Activated naive CD4-positive, alpha-beta T cell treated with anti-CD3 and anti-CD28 coated beads, Interleukin-2, amount 10 ng/mL, durations not matched to agents 7 days and 5 days (primary cell): ENCODE results near the gene CGB3.

ENCODE experiments used
- CTCF ChIA-PET: fragments of 350-600 bp; sonication (Branson Sonifier 250); formaldehyde crosslinking; loops from one replicate; lab custom pipeline; 2021; ENCODE audit warnings: antibody characterized with exemption; lab: Charles Lee
- DNase-seq: peaks from one replicate; pipeline ENCODE4 v3.0.0-alpha.2; 2020
- H3K27ac Mint-ChIP-seq: one replicate; pipeline ENCODE4 v1.8.0; 2021; ENCODE audit warnings: mild to moderate bottlenecking, moderate library complexity, mixed read lengths
- H3K27me3 Mint-ChIP-seq: one replicate; pipeline ENCODE4 v1.8.0; 2021; ENCODE audit warnings: mild to moderate bottlenecking, mixed read lengths
- H3K36me3 Mint-ChIP-seq: one replicate; pipeline ENCODE4 v1.8.0; 2021; ENCODE audit warnings: mixed read lengths
- H3K4me1 Mint-ChIP-seq: one replicate; pipeline ENCODE4 v1.8.0; 2021; ENCODE audit warnings: mixed read lengths
- H3K4me3 Mint-ChIP-seq: one replicate; pipeline ENCODE4 v1.8.0; 2021; ENCODE audit warnings: mild to moderate bottlenecking, moderate library complexity, mixed read lengths
- H3K9me3 Mint-ChIP-seq: one replicate; pipeline ENCODE4 v1.8.0; 2021; ENCODE audit warnings: mixed read lengths

Gene CGB3

DNA sequence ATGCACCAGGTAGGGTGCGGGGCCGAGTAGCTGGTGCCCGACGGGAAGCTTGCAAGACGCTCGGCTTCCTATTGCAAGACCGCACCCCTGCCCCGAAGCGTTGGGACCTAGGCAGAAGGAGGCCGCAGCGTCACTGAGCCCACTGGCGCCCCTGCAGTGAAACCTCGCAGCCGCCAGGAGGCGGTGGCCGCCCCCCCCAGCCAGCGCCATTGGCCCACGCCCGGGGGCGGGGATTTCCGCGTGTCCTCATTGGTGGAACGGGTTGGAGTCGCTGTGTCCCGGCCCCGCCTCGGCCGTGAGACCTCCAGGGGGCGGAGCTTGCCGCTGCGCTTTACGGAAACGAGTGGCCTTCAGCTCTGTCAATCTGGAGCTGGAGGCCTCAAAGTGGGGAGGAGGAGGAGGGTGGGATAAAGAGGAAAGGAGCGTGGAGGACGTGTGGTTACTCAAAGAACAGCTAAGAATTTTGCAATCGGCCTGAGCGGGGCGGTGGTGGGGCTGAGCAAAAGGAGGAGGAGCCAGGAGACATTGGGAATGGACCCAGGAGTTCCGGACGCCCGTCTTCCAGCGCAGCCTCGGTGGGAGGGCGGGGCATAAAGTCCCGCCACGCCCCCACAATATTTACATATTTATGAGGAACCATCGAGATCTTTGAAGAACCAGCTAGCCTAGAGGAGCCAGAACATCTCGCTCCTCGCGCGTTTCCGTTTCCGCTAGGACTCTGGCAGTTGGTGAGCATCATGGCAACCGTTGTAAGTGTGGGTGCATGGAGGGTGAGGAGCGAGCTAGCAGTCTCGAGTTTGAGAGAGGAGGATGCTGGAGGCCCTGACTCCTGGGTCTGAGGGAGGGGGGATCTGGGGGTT, 30.7 kb downstream of the CGB3 start, which contains the start of the genes GYS1 and RUVBL2:
Gene GYS1 (minus strand): TSS at position 135 of the 860 bp plus-strand sequence. CDS start 197 bp downstream, outside the sequence.
Gene RUVBL2 (plus strand): TSS at position 713 of the 860 bp plus-strand sequence. CDS start 25 bp downstream, at position 738.
- peak within 1 kb of the TSS; percentile 97 for H3K27ac Mint-ChIP-seq
- peak within 1 kb of the TSS; percentile 94 for H3K4me3 Mint-ChIP-seq
- peaks cover 12% of the 10 kb centered on the region for H3K36me3 Mint-ChIP-seq
- CTCF ChIA-PET: interaction anchor here (0.5 to 2.0 kb wide), 24 partner anchors 9 to 206 kb away, joined by 3 to 14 read pairs (median 4); partner anchors contain the start of gene LIN7B
- peaks cover 49% of the 10 kb centered on the region for H3K4me1 Mint-ChIP-seq
- H3K9me3 Mint-ChIP-seq: no peaks in the 10 kb centered on the region
- H3K27me3 Mint-ChIP-seq: no peaks in the 10 kb centered on the region
- DNase-seq: peak; percentile 99

DNA sequence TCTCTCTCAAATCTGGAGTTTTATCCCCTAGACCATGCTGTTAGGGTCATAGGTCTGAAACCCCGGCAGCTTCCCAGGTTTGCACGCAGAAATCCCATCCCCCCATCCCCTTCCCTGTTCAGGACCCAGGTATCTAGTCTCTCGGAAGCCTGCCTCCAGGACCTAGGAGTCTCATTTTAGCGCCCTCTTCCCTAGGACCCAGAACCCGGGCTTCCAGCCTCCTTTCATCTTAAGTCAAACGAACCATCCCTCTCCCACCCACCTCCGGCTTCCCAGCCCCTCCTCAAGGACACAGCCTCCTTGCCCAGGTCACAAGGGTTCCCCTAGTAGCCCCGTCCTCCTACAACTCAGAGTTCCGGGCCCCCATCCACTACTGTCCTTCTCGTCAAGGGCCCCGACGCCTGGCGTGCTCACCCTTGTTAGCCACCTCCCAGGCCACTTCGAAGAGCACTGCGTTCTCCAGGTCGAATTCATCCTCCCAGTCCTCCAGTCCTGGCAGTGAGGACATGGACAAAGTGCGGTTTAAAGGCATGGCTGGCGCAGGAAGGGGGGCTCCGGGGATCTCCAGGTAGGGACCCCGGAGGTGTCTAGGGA, 31.5 kb downstream of the CGB3 start:
- peak overlapping the region; percentile 97 for H3K27ac Mint-ChIP-seq
- H3K9me3 Mint-ChIP-seq: no peaks in the 10 kb centered on the region
- peaks cover 16% of the 10 kb centered on the region for H3K36me3 Mint-ChIP-seq
- H3K27me3 Mint-ChIP-seq: no peaks in the 10 kb centered on the region
- no peak for DNase-seq
- peaks cover 44% of the 10 kb centered on the region for H3K4me1 Mint-ChIP-seq
- CTCF ChIA-PET: interaction anchor here (0.8 to 2.0 kb wide), 17 partner anchors 9 to 205 kb away, joined by 3 to 14 read pairs (median 5); partner anchors contain the start of gene LIN7B
- peak overlapping the region; percentile 94 for H3K4me3 Mint-ChIP-seq

DNA sequence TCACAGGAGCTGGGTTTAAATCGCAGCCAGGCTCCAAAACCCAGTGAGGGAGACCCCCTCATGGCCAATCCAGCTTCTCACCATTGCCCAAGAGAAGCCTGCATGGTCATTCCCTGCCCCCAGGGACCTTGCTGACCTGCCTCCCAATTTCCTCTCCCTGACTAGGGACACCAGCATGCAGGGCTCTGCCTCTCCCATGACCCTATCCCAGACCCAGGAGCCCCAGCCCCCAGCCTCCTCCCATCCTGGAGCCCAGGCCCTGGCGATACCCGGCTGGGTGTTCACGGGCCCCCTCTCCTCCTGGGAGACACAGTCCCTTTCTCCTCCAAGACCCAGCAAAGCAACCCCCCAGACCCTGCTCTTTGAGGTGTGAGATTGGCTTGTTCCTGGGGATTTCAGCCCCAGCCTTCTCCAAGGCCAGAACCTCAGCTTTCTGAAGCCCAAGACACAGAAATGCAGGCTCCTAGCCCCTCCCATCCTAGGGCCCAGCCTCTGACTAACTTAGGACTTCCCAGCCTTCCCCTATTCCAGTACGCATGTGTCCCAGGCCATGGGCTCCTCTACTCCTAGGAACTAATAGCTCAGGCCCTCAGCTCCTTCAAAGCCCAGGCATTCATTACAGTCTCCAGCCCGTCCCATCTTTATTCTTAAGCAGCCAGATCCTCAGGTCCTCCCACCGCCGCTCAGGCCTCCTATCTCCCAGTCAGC, 32.1 kb downstream of the CGB3 start:
- CTCF ChIA-PET: interaction anchor here (0.9 to 2.0 kb wide), 4 partner anchors 24 to 197 kb away, joined by 3 to 5 read pairs (median 4); no protein-coding TSS in a partner anchor
- Mint-ChIP-seq H3K9me3 (no peaks in the 10 kb centered on the region), H3K4me1 (peaks cover 43% of the 10 kb centered on the region), H3K4me3 (peak overlapping the region; percentile 94), H3K36me3 (peaks cover 19% of the 10 kb centered on the region), H3K27me3 (no peaks in the 10 kb centered on the region), H3K27ac (peak overlapping the region; percentile 97)
- no peak for DNase-seq

DNA sequence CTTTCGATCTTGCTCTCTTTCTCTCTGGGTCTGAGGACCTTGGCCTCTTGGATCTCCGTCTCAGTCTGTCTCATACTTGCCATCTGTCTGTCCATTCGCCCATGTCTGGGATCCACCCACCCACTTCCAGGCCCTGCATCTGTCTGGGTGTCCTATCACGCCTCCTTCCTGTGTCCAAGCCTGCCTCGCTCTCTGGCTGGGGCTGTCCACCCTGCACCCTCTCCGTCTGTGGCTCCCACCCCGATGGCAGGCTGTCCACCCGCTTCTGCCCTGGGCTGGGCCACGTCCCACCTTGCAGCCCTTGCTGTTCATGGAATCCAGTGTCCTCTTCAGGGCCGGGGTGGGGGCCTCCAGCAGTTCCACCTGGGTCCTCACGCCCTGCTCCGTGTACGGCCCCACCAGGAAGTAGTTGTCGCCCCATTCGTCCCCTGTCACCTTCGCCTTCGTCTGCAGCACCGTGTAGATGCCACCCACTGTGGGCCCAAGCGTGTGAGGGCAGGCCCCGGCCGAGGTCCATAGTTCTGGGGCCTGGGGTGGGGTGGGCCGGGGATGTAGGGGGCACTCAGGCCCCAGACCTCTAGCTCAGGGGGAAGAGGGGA, 33.0 kb downstream of the CGB3 start:
- CTCF ChIA-PET: interaction anchor here (1.2 to 1.5 kb wide), 2 partner anchors 148 to 196 kb away, joined by 3 to 5 read pairs; no protein-coding TSS in a partner anchor
- peaks cover 20% of the 10 kb centered on the region for H3K36me3 Mint-ChIP-seq
- H3K27me3 Mint-ChIP-seq: no peaks in the 10 kb centered on the region
- H3K4me1 Mint-ChIP-seq: peaks cover 40% of the 10 kb centered on the region
- peak overlapping the region; percentile 94 for H3K4me3 Mint-ChIP-seq
- no peaks in the 10 kb centered on the region for H3K9me3 Mint-ChIP-seq
- no peak overlapping the region for H3K27ac Mint-ChIP-seq
- DNase-seq: no peak

DNA sequence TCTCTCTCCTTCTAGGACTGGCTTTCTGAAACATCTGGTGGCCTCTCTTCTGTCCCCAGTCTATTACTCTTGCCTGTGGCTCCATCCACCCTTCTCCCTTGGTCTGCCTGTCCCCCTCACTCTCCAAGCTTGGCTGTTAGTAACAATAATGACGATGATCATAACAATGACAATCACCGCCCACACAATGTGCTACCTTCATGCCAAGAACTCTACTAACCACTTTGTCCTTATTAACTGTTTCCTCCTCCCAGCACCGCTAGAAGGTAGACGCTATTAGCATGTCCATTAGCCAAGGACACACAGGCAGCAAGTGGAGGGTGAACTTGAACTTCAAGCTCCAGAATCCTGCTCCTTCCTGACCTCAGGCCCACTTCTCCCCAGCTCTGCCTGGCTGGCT, 33.7 kb downstream of the CGB3 start:
- no peaks in the 10 kb centered on the region for H3K27me3 Mint-ChIP-seq
- no peaks in the 10 kb centered on the region for H3K9me3 Mint-ChIP-seq
- CTCF ChIA-PET: no interaction called here
- no peak overlapping the region for H3K4me3 Mint-ChIP-seq
- DNase-seq: no peak
- no peak overlapping the region for H3K27ac Mint-ChIP-seq
- H3K36me3 Mint-ChIP-seq: peaks cover 20% of the 10 kb centered on the region
- peaks cover 37% of the 10 kb centered on the region for H3K4me1 Mint-ChIP-seq

DNA sequence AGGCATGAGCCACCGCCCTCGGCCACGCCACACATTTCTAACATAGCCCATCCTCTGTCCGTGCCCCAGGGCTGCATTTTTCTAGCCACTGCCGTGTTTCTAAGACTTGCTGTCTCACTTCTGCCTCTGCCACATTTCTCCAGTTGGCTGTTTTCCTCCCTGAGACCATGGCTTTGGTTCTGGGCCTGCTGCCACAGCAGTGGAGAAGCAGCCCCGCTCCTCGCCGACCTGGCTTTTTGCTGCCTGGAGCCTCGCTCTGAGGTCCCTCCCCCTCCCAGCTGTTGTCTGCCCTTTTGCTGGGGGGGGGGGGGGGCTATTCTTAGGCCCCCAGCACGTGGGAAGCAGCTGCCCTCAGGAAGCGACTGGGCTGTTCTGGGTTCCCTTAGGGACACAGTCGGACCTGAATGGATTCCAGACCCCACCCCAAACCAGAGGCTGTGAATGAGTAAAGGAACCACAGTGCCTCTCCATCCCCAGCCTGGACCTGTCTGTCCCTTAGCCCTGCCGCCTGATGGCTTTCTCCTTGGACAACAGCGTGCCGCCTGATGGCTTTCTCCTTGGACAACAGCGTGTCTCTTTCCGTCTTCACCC, 34.3 kb downstream of the CGB3 start:
- Mint-ChIP-seq H3K36me3 (peaks cover 23% of the 10 kb centered on the region), H3K27me3 (no peaks in the 10 kb centered on the region)

DNA sequence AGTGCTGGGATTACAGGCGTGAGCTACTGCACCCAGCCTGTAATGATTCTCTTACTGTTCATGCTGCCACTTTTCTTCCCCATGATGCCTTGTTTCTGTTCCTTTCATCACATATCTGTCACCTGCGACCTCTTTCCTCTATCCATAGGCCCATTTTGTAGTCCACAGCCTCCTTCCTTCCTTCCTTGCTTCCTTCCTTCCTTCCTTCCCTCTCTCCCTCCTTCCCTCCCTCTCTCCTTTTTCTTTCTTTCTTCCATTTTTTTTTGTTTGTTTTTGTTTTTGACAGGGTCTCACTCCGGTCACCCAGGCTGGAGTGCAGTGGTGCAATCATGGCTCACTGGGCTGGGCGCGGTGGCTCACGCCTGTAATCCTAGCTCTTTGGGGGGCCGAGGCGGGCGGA, 35.3 kb downstream of the CGB3 start:
- Mint-ChIP-seq H3K27me3 (no peaks in the 10 kb centered on the region), H3K27ac (no peak overlapping the region), H3K4me3 (no peak overlapping the region), H3K9me3 (no peaks in the 10 kb centered on the region), H3K4me1 (peaks cover 24% of the 10 kb centered on the region), H3K36me3 (peaks cover 23% of the 10 kb centered on the region)
- CTCF ChIA-PET: interaction anchor here (0.7 to 1.0 kb wide), 2 partner anchors 18 to 351 kb away, joined by 3 read pairs; no protein-coding TSS in a partner anchor
- DNase-seq: no peak

More for the DNA sequence above, 34.3 kb downstream of the CGB3 start:
- peaks cover 31% of the 10 kb centered on the region for H3K4me1 Mint-ChIP-seq
- DNase-seq: no peak
- H3K4me3 Mint-ChIP-seq: no peak overlapping the region
- H3K27ac Mint-ChIP-seq: peak overlapping the region; percentile 46
- CTCF ChIA-PET: no interaction called here
- no peaks in the 10 kb centered on the region for H3K9me3 Mint-ChIP-seq

DNA sequence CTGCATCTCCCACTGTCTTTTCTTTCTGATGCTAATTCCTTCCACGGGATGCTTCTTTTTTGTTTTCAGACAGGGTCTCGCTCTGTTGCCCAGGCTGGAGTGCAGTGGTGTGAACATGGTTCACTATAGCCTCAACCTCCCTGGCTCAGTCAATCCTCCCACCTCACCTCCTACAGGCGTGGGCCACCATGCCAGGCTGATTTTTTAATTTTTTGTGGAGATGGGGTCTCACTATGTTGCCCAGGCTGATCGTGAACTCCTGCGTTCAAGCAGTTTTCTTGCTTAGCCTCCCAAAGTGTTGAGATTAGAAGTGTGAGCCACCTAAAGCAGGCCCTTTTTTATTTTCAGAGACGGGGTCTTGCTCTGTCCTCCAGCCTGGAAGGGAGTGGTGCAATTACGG, 35.8 kb downstream of the CGB3 start:
- Mint-ChIP-seq H3K27ac (peak overlapping the region; percentile 19), H3K9me3 (no peaks in the 10 kb centered on the region), H3K4me3 (no peak overlapping the region), H3K36me3 (peaks cover 25% of the 10 kb centered on the region), H3K27me3 (no peaks in the 10 kb centered on the region), H3K4me1 (peaks cover 21% of the 10 kb centered on the region)
- CTCF ChIA-PET: interaction anchor here (0.7 to 1.0 kb wide), 2 partner anchors 18 to 350 kb away, joined by 3 read pairs; no protein-coding TSS in a partner anchor
- DNase-seq: no peak

DNA sequence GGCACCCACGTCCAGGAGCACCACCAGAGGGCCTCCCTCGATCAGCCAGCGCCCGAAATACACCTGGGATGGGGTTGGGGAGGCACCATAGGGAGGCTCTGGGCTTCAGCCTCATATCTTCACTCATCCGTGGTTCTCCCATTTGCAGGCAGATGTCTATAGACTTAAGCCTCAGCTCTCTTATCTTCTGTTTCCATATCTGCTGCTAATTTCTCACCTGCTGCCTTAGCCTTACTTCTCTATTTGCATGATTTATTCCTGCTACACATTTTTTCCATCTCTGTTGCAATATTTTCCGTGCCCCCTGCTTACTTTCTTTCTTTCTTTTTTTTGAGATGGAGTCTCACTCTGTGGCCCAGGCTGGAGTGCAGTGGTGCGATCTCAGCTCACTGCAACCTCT, 36.8 kb downstream of the CGB3 start:
- no peak for DNase-seq
- Mint-ChIP-seq H3K27ac (no peak overlapping the region), H3K4me3 (no peak overlapping the region), H3K4me1 (peaks cover 19% of the 10 kb centered on the region), H3K36me3 (peaks cover 31% of the 10 kb centered on the region), H3K9me3 (no peaks in the 10 kb centered on the region), H3K27me3 (no peaks in the 10 kb centered on the region)
- CTCF ChIA-PET: no interaction called here

DNA sequence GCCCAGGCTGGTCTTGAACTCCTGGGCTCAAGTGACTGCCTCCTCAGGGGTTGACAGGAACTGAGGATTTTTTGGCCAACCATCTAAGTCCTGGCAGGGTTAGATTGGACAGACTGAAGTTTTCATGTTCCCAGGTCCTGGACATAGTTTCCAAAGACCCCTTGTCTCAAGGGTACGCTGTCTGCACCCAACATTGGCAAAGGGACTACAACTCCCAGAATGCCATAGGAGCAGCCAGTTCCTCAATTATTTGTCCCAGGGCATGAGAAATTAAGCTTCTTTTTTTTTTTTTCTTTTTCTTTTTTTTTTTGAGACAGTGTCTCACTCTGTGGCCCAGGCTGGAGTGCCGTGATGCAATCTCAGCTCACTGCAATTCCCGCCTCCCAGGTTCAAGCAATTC, 37.9 kb downstream of the CGB3 start:
- no peak overlapping the region for H3K27ac Mint-ChIP-seq

DNA sequence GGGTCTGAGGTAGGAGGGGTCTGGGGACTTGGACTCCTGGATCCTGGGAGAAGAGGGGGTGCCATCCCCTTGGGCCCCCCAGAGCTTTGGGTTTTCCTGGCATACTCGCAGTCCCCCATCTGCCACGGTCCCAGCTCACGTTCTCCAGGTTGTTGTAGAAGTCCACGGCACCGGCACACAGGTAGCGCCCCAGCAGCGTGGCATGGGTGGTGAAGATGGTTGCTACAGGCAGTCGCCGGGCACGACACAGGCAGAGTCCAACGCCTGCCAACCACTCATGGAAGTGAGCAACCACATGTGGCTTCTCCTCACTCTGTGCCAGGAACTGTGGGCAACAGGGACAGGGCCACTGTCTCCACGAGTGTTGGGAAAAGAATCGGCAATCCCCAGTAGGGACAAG, 38.4 kb downstream of the CGB3 start:
- CTCF ChIA-PET: no interaction called here
- H3K4me1 Mint-ChIP-seq: peaks cover 5% of the 10 kb centered on the region
- no peak overlapping the region for H3K27ac Mint-ChIP-seq
- peaks cover 36% of the 10 kb centered on the region for H3K36me3 Mint-ChIP-seq
- no peak for DNase-seq
- H3K9me3 Mint-ChIP-seq: no peaks in the 10 kb centered on the region
- H3K4me3 Mint-ChIP-seq: no peak overlapping the region
- no peaks in the 10 kb centered on the region for H3K27me3 Mint-ChIP-seq

More for the DNA sequence above, 37.9 kb downstream of the CGB3 start:
- Mint-ChIP-seq H3K9me3 (no peaks in the 10 kb centered on the region), H3K4me1 (peaks cover 10% of the 10 kb centered on the region), H3K4me3 (no peak overlapping the region), H3K27me3 (no peaks in the 10 kb centered on the region), H3K36me3 (peaks cover 40% of the 10 kb centered on the region)
- CTCF ChIA-PET: interaction anchor here (0.8 kb wide), 1 partner anchor 16 kb away, joined by 3 read pairs; no protein-coding TSS in a partner anchor
- DNase-seq: no peak

DNA sequence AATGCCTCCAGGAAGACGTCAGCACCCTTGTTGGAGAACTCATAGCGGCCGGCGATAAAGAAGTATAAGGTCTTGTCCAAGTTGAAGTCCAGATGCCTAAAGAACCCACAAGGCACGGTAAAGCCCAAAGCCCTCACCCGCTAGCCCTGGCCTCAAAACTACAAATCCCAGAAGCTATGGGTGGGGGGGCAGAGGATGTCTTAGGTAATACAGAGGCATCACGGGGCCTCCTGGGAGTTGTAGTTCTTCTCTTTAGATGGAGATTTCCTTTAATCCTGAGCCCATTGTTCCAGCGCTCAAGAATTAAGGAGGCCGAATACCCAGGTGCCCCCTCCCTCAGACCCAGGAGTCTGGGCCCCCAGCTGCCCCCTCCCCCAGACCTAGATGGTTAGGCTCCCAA, 41.9 kb downstream of the CGB3 start:
- Mint-ChIP-seq H3K27ac (no peak overlapping the region), H3K9me3 (no peaks in the 10 kb centered on the region), H3K27me3 (no peaks in the 10 kb centered on the region), H3K36me3 (peaks cover 37% of the 10 kb centered on the region), H3K4me3 (no peak overlapping the region), H3K4me1 (peaks cover 3% of the 10 kb centered on the region)
- CTCF ChIA-PET: no interaction called here
- DNase-seq: no peak

DNA sequence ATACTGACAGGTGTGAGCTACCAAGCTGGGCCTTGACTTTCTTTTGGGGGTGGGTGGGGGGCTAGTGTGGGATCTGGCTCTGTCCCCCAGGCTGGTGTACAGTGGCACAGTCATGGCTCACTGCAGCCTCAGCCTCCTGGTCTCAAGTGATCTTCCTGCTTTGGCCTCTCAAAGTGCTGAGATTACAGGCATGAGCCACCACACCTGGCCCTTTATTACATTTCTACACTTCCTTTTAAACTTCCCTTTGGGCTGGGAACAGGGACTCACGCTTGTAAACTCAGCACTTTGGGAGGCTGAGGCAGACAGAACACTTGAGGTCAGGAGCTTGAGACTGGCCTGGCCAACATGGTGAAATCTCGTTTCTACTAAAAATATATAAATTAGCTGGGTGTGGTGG, 47.1 kb downstream of the CGB3 start:
- no peak overlapping the region for H3K27ac Mint-ChIP-seq
- no peak overlapping the region for H3K4me3 Mint-ChIP-seq
- CTCF ChIA-PET: interaction anchor here (0.9 to 1.9 kb wide), 4 partner anchors 13 to 188 kb away, joined by 3 to 9 read pairs (median 4); partner anchors contain the start of genes GYS1 and RUVBL2
- H3K27me3 Mint-ChIP-seq: no peaks in the 10 kb centered on the region
- peaks cover 3% of the 10 kb centered on the region for H3K4me1 Mint-ChIP-seq
- peaks cover 33% of the 10 kb centered on the region for H3K36me3 Mint-ChIP-seq
- H3K9me3 Mint-ChIP-seq: no peaks in the 10 kb centered on the region
- DNase-seq: no peak
